IPS-18a (cell line): ENCODE data around the gene CD300LB.

Experiments used
- H3K27ac ChIP-seq: one replicate; pipeline ENCODE4 v1.5.1; 2013; ENCODE audit warnings: low read length
- H3K27me3 ChIP-seq: one replicate; pipeline ENCODE4 v1.6.1; 2013; ENCODE audit warnings: mild to moderate bottlenecking, low read length; ENCODE audit not compliant: control insufficient read depth, insufficient read depth
- H3K36me3 ChIP-seq: one replicate; pipeline ENCODE4 v1.6.1; 2013; ENCODE audit warnings: low read depth, low read length; ENCODE audit not compliant: control insufficient read depth
- H3K4me1 ChIP-seq: one replicate; pipeline ENCODE4 v1.6.1; 2013; ENCODE audit warnings: low read depth, low read length; ENCODE audit not compliant: control insufficient read depth
- H3K4me3 ChIP-seq: one replicate; pipeline ENCODE4 v1.5.1; 2013; ENCODE audit warnings: low read length
- H3K9ac ChIP-seq: one replicate; pipeline ENCODE4 v1.6.1; 2013; ENCODE audit warnings: mild to moderate bottlenecking, low read length, moderate library complexity
- H3K9me3 ChIP-seq: one replicate; pipeline ENCODE4 v1.6.1; 2013; ENCODE audit warnings: low read depth, low read length; ENCODE audit not compliant: control insufficient read depth

Gene CD300LB

GRCh38 chr17:74547264-74547663 is 16.0 kb upstream of the CD300LB start:
- Histone ChIP-seq H3K27ac (no peak overlapping the region), H3K4me3 (no peak overlapping the region), H3K4me1 (no peaks in the 10 kb centered on the region), H3K9me3 (no peaks in the 10 kb centered on the region), H3K36me3 (no peaks in the 10 kb centered on the region), H3K9ac (no peak overlapping the region), H3K27me3 (no peaks in the 10 kb centered on the region)

GRCh38 chr17:74546586-74546985 is 15.3 kb upstream of the CD300LB start:
- Histone ChIP-seq H3K9me3 (no peaks in the 10 kb centered on the region), H3K9ac (no peak overlapping the region), H3K4me1 (no peaks in the 10 kb centered on the region), H3K27ac (no peak overlapping the region), H3K36me3 (no peaks in the 10 kb centered on the region), H3K4me3 (no peak overlapping the region), H3K27me3 (no peaks in the 10 kb centered on the region)

- Histone ChIP-seq H3K4me3 (no peak within 1 kb of the TSS), H3K36me3 (no peaks in the 10 kb centered on the region), H3K4me1 (no peaks in the 10 kb centered on the region), H3K27me3 (no peaks in the 10 kb centered on the region), H3K27ac (no peak within 1 kb of the TSS), H3K9ac (no peak within 1 kb of the TSS), H3K9me3 (no peaks in the 10 kb centered on the region)
Observed at GRCh38 chr17:74545843-74546230, 14.6 kb upstream of the CD300LB start, which contains the start of gene CD300C. Gene CD300C (minus strand): TSS chr17:74546115. CDS start chr17:74545782, 333 bp downstream.

- Histone ChIP-seq H3K27ac (no peak overlapping the region), H3K4me3 (no peak overlapping the region), H3K4me1 (no peaks in the 10 kb centered on the region), H3K36me3 (no peaks in the 10 kb centered on the region), H3K9ac (no peak overlapping the region), H3K9me3 (no peaks in the 10 kb centered on the region), H3K27me3 (no peaks in the 10 kb centered on the region)
Observed at GRCh38 chr17:74544991-74545842, 13.9 kb upstream of the CD300LB start.

GRCh38 chr17:74543891-74544760 is 12.9 kb upstream of the CD300LB start:
- no peaks in the 10 kb centered on the region for H3K27me3 ChIP-seq

GRCh38 chr17:74543406-74543805 is 12.1 kb upstream of the CD300LB start:
- Histone ChIP-seq H3K9me3 (no peaks in the 10 kb centered on the region), H3K9ac (no peak overlapping the region), H3K4me1 (no peaks in the 10 kb centered on the region), H3K4me3 (no peak overlapping the region), H3K36me3 (no peaks in the 10 kb centered on the region), H3K27me3 (no peaks in the 10 kb centered on the region), H3K27ac (no peak overlapping the region)

More at GRCh38 chr17:74543891-74544760, 12.9 kb upstream of the CD300LB start:
- no peaks in the 10 kb centered on the region for H3K9me3 ChIP-seq
- H3K4me1 ChIP-seq: no peaks in the 10 kb centered on the region
- H3K27ac ChIP-seq: no peak overlapping the region
- no peak overlapping the region for H3K9ac ChIP-seq
- H3K36me3 ChIP-seq: no peaks in the 10 kb centered on the region
- H3K4me3 ChIP-seq: no peak overlapping the region

GRCh38 chr17:74542727-74543383 is 11.6 kb upstream of the CD300LB start:
- Histone ChIP-seq H3K36me3 (no peaks in the 10 kb centered on the region), H3K27me3 (no peaks in the 10 kb centered on the region), H3K27ac (no peak overlapping the region)

GRCh38 chr17:74542166-74542565 is 10.9 kb upstream of the CD300LB start:
- H3K27ac ChIP-seq: no peak overlapping the region
- H3K36me3 ChIP-seq: no peaks in the 10 kb centered on the region
- H3K9ac ChIP-seq: no peak overlapping the region
- no peak overlapping the region for H3K4me3 ChIP-seq
- no peaks in the 10 kb centered on the region for H3K9me3 ChIP-seq
- H3K27me3 ChIP-seq: no peaks in the 10 kb centered on the region
- no peaks in the 10 kb centered on the region for H3K4me1 ChIP-seq

More at GRCh38 chr17:74542727-74543383, 11.6 kb upstream of the CD300LB start:
- H3K4me1 ChIP-seq: no peaks in the 10 kb centered on the region
- no peaks in the 10 kb centered on the region for H3K9me3 ChIP-seq
- H3K9ac ChIP-seq: no peak overlapping the region
- H3K4me3 ChIP-seq: no peak overlapping the region

GRCh38 chr17:74541176-74542111 is 10.2 kb upstream of the CD300LB start:
- H3K36me3 ChIP-seq: no peaks in the 10 kb centered on the region
- H3K9me3 ChIP-seq: no peaks in the 10 kb centered on the region
- H3K4me1 ChIP-seq: no peaks in the 10 kb centered on the region
- no peak overlapping the region for H3K27ac ChIP-seq
- H3K4me3 ChIP-seq: no peak overlapping the region
- no peaks in the 10 kb centered on the region for H3K27me3 ChIP-seq
- H3K9ac ChIP-seq: no peak overlapping the region

- Histone ChIP-seq H3K36me3 (no peaks in the 10 kb centered on the region), H3K4me1 (no peaks in the 10 kb centered on the region), H3K27ac (no peak overlapping the region), H3K9me3 (no peaks in the 10 kb centered on the region), H3K27me3 (no peaks in the 10 kb centered on the region), H3K4me3 (no peak overlapping the region), H3K9ac (no peak overlapping the region)
Observed at GRCh38 chr17:74539281-74539820, 8.1 kb upstream of the CD300LB start.
